OCI-LY1 (cell line): ENCODE data around the gene PTPRT.

ENCODE experiments used
- CTCF ChIP-seq: fragments of 200-600 bp; sonication (generic), shearing (Covaris generic); IDR thresholded peaks from 2 replicates; pipeline ENCODE4 v1.5.1; 2017; ENCODE audit warnings: mild to moderate bottlenecking, antibody characterized with exemption, low read length, moderate library complexity, mixed read lengths
- EZH2 ChIP-seq: fragments of 200-600 bp; sonication (generic), shearing (Covaris generic); IDR thresholded peaks from 2 replicates; pipeline ENCODE4 v1.8.0; 2017; ENCODE audit warnings: borderline replicate concordance, mixed run types, mild to moderate bottlenecking, antibody characterized with exemption, low read length, moderate library complexity, mixed read lengths

GRCh38 chr20:42435230-42435629 lies 754.5 kb downstream of the PTPRT start:
- TF ChIP-seq CTCF: no peak
- no peak for TF ChIP-seq EZH2
